ENCODE data around the gene ABI3BP.

The ABI3BP gene

DNA sequence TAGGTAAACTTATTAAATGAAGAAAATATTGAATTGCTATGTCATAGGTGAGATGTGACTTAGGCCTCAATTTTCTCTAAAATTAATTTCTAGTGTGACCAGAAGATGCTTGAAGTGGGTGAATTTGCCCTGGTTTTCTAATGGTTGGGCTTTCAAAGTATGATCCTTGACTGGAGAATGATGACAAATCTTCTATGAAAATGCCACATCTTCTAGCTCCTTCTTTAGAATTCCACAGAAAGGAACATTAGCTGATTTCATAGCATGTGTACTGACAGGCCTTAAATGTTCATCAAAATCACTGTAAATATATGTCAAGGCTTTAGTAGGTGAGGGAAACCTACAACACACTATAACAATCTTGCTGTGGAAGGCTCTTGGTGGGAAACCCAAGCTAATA, 8.9 kb downstream of the ABI3BP start:
- no peak overlapping the region for H3K4me3 ChIP-seq
- peak overlapping the region in 3 of 21 experiments; percentile 23 to 46 (median 25) for H3K27ac ChIP-seq

- Histone ChIP-seq H3K4me3 (no peak overlapping the region), H3K27ac (peak overlapping the region in 4 of 21 experiments; percentile 7 to 45 (median 37))
Observed at GRCh38 chr3:100982710-100983109, 10.5 kb downstream of the ABI3BP start.

GRCh38 chr3:100981164-100981911, 11.9 kb downstream of the ABI3BP start:
- no peak overlapping the region for H3K4me3 ChIP-seq
- H3K27ac ChIP-seq: peak overlapping the region in 2 of 21 experiments; percentile 33 to 35

DNA sequence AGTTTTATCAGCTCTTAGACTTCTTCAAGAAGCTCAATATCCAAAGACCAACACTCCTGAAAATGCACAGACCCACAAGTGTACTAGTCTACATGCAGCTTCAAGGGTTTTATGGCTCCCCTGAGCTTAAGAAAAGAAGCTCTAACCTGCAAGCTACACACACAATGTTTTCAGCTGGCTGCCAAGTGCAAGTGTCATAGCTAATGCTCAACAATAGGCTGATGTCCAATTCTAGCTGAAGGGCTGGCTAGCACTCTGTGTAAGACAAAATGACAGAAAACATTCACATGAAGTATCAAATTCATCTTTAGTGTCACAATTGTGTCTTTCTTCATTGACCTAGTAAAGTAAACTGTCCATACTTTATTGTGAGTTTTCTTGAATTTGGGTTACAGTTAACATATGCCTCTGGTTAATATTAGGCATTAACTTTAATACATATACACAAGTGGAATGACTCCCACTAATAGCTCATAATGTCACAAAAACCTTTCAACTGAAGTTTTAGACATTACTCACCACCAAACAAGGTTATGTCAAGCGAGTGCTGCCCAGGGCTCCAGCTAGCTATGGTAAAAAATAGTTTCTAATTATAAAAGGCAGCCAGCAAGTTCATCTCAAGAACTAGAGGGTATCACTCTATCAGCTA, 15.1 kb downstream of the ABI3BP start:
- no peak overlapping the region for H3K27ac ChIP-seq
- no peak overlapping the region for H3K4me3 ChIP-seq

DNA sequence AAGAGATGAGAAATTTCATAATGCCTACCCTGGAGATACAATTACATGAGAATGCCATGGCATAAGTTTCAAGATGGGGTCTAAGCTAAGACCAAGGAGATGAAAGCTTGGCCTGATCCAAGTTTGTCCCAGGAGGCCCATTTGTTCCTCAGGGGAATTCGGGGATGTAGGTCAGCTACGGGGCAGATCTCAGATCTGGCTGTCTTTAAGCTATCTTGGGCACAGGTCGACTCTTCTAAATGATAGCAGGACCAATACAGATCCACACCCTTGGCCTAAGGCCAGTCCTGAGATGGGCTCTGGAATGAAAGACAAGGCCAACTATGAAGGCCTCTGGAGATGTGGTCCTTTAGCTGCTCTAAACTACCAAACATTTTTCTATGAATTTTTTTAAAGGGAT, 16.6 kb downstream of the ABI3BP start:
- no peak overlapping the region for H3K4me3 ChIP-seq

GRCh38 chr3:100975714-100976113, 17.5 kb downstream of the ABI3BP start:
- H3K27ac ChIP-seq: peak overlapping the region in 1 of 21 experiments; percentile 19

More for the DNA sequence above, 16.6 kb downstream of the ABI3BP start:
- no peak overlapping the region for H3K27ac ChIP-seq

DNA sequence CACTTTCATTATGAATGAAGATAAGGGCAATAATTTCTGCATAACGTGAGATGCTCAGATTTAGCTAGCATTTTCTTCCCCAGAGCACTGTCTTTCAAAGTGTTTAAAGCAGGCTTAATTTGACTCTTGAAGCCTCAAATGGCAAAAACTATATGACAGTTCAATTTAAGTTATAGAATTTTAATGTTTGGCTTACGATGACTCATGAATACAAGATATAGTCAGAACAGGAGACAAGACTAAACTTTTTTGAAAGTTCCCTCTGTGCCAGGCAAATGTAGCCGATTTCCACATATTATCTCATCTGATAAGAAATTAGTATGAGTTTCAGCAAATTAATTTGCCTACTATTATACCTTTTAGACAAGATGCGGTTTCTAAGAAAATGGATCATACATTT, 19.6 kb downstream of the ABI3BP start:
- peak overlapping the region in 1 of 21 experiments; percentile 32 for H3K27ac ChIP-seq

More at GRCh38 chr3:100975714-100976113, 17.5 kb downstream of the ABI3BP start:
- H3K4me3 ChIP-seq: no peak overlapping the region

GRCh38 chr3:100972867-100973266, 20.4 kb downstream of the ABI3BP start:
- Histone ChIP-seq H3K4me3 (no peak overlapping the region), H3K27ac (no peak overlapping the region)

More for the DNA sequence above, 19.6 kb downstream of the ABI3BP start:
- H3K4me3 ChIP-seq: no peak overlapping the region

GRCh38 chr3:100972301-100972844, 20.8 kb downstream of the ABI3BP start:
- Histone ChIP-seq H3K27ac (no peak overlapping the region), H3K4me3 (no peak overlapping the region)

DNA sequence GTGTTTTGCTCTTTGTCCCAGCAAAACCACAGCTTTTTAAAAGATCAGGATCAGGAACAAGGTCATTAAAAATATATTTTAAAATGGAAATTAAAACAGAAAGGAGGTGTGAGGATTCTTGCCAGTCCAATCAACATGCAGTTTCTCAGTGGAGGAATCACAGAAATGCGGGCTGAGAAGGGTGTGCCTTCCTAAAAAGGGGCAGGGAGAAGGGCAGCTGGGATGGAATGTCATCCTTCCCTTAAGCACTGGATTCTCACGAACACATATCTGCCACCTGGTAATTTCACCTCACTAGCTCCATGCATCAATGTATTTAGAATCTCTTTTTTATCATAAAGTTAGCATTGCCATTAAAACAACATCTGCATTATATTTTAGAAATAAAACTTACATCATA, 21.4 kb downstream of the ABI3BP start:
- peak overlapping the region in 1 of 21 experiments; percentile 38 for H3K27ac ChIP-seq
- no peak overlapping the region for H3K4me3 ChIP-seq

DNA sequence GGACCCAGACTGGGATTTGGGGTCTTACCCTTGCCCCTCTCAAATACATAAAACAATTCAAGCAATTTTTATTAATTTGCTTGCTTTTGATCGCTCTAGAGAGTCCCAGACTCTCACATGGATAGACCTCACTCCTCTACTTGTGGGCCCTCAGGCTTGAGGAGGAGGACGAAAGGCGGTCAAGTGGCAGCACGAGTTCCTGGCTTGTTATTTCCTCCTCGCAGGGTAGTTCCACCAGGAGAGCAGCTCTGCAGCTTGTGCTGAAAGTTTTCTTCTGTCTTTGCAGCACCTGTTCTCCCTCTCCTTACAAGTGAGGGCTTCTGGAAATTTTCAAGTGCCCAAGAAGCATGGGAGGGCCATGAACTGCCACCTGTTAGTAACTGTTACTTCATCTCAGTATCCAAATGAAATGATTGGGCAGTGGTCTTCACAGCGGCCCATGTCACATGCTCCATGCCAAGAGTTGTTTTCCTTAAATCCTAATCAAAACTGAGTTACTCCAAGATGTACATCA, 22.7 kb downstream of the ABI3BP start:
- peak overlapping the region in 3 of 21 experiments; percentile 6 to 38 (median 9) for H3K27ac ChIP-seq
- H3K4me3 ChIP-seq: no peak overlapping the region

DNA sequence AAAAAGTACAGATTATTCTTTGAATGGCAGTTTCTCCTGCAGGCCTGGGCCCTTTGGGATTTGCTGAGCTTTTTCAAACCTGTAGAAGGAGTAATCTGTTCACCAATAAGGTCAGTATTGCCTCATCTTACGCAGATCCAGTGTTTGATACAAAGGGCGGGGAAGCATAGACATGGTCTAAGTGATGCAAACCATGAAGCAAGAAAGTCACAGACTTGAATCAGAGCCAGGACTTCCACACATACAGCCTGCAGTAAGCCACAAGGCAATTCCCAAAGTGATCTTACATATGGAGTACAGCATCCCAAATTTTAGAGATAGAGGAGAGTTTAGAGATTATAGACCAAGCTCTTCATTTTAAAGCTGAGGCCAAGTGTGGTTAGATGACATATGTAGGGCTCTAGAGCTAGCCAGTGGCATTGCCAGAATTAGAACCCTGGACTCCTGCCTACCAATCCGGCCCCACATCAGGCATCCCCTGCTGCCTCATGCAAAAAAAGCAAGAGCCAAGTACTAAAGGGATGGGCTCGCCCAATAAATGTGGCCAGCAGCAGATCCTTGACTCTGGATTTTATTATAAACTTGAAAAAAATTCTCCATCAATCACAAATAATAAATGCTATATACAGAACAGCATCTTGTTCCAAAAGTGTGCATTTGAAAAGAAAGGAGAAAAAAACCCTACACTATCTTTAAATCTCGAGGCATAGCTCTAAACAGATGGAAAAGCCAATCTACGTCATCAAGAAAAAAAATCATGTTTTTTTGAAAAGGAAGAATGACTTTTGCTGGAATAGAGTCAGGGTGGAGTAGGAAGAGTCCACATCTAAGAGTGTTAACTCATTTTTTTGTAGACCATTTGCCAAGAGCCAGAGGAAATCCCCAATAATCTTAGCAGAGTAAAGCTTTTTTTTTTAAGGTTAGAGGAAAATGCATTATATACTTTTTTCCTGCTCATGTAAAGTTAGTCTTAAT, 24.0 kb downstream of the ABI3BP start:
- Histone ChIP-seq H3K4me3 (no peak overlapping the region), H3K27ac (peak overlapping the region in 3 of 21 experiments; percentile 47 to 64 (median 55))

GRCh38 chr3:100966807-100967206, 26.4 kb downstream of the ABI3BP start:
- Histone ChIP-seq H3K27ac (peak overlapping the region in 1 of 21 experiments; percentile 18), H3K4me3 (no peak overlapping the region)

- Histone ChIP-seq H3K27ac (peak overlapping the region in 1 of 21 experiments; percentile 39), H3K4me3 (no peak overlapping the region)
Observed at GRCh38 chr3:100966049-100966491, 27.2 kb downstream of the ABI3BP start.

GRCh38 chr3:100963041-100963440, 30.2 kb downstream of the ABI3BP start:
- H3K27ac ChIP-seq: no peak overlapping the region
- no peak overlapping the region for H3K4me3 ChIP-seq

GRCh38 chr3:100957261-100957986, 35.8 kb downstream of the ABI3BP start:
- no peak overlapping the region for H3K4me3 ChIP-seq
- peak overlapping the region in 6 of 21 experiments; percentile 21 to 71 (median 58) for H3K27ac ChIP-seq

DNA sequence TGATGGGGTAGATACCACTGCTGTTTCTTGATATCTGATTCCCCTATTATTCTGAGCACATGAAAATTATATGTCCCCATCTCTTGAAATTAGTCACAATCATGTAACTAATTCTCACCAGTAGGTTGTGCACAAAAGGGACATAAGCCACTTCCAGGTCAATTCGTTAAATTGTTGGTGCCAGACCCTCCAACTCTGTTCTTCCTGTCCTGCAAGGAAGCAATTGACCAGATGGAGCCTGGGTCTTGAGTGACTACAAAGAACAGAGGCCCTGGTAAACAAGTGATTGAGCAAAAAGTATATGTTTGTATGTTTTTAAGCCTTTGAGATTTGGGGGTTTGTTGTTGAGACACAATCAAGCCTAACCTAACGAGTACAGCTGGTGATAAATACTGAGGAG, 36.9 kb downstream of the ABI3BP start:
- Histone ChIP-seq H3K27ac (peak overlapping the region in 6 of 21 experiments; percentile 20 to 71 (median 58)), H3K4me3 (no peak overlapping the region)

GRCh38 chr3:100954990-100955389, 38.2 kb downstream of the ABI3BP start:
- Histone ChIP-seq H3K27ac (peak overlapping the region in 5 of 21 experiments; percentile 7 to 75 (median 71)), H3K4me3 (no peak overlapping the region)
